SU-DHL-6 (cell line): ENCODE data around the gene PGAM2.

Experiments used
- H2AFZ ChIP-seq: fragments of 200-600 bp; sonication (generic); 2 replicates; pipeline ENCODE4 v1.6.1; 2014; ENCODE audit warnings: low read depth, mild to moderate bottlenecking, moderate library complexity, mixed read lengths, antibody characterized with exemption, low read length; ENCODE audit not compliant: severe bottlenecking
- H3F3A ChIP-seq: fragments of 200-600 bp; shearing (Covaris generic); 2 replicates; pipeline ENCODE4 v1.6.0; 2016; ENCODE audit warnings: antibody characterized with exemption, mild to moderate bottlenecking; ENCODE audit not compliant: insufficient read depth
- H3K27ac ChIP-seq: fragments of 200-600 bp; sonication (generic); 2 replicates; pipeline ENCODE4 v1.5.1; 2016; ENCODE audit warnings: low read depth, mild to moderate bottlenecking, low read length, moderate library complexity, mixed read lengths
- H3K27me3 ChIP-seq: fragments of 200-600 bp; sonication (generic), shearing (Covaris generic); 2 replicates; pipeline ENCODE4 v1.6.0; 2014; ENCODE audit warnings: mild to moderate bottlenecking, low read length
- H3K36me3 ChIP-seq: fragments of 200-600 bp; sonication (generic); 2 replicates; pipeline ENCODE4 v1.6.1; 2014; ENCODE audit warnings: mild to moderate bottlenecking, low read length, mixed read lengths
- H3K4me2 ChIP-seq: fragments of 300-600, 200-600 bp; shearing (Covaris generic), sonication (generic); 2 replicates; pipeline ENCODE4 v1.6.0; 2014; ENCODE audit warnings: low read length, low read depth, mild to moderate bottlenecking; ENCODE audit not compliant: poor library complexity, severe bottlenecking
- H3K4me3 ChIP-seq: fragments of 200-600 bp; sonication (generic); 2 replicates; pipeline ENCODE4 v1.5.1; 2014; ENCODE audit warnings: antibody characterized with exemption, low read length, mild to moderate bottlenecking, mixed read lengths; ENCODE audit not compliant: insufficient read depth, poor library complexity, severe bottlenecking
- H3K79me2 ChIP-seq: fragments of 200-600 bp; sonication (generic); 2 replicates; pipeline ENCODE4 v1.6.1; 2014; ENCODE audit warnings: mild to moderate bottlenecking, low read length, moderate library complexity; ENCODE audit not compliant: insufficient read depth
- H3K9ac ChIP-seq: fragments of 200-600 bp; sonication (generic); 2 replicates; pipeline ENCODE4 v1.7.0; 2014; ENCODE audit warnings: mild to moderate bottlenecking, low read length
- H3K9me2 ChIP-seq: fragments of 200-600 bp; sonication (generic); replicated peaks from 2 replicates; pipeline ENCODE4 v1.6.1; 2014; ENCODE audit warnings: low read length; ENCODE audit not compliant: insufficient read depth
- H3K9me3 ChIP-seq: fragments of 200-600 bp; sonication (generic); 2 replicates; pipeline ENCODE4 v1.6.1; 2014; ENCODE audit warnings: low read length, mixed read lengths; ENCODE audit not compliant: insufficient read depth
- H4K20me1 ChIP-seq: fragments of 200-600 bp; sonication (generic); 2 replicates; pipeline ENCODE4 v1.6.1; 2014; ENCODE audit warnings: low read depth, mild to moderate bottlenecking, antibody characterized with exemption, low read length, moderate library complexity, mixed read lengths
- EZH2phosphoT487 ChIP-seq: fragments of 200-600 bp; sonication (generic), shearing (Covaris generic); conservative IDR thresholded peaks from 2 replicates; pipeline ENCODE4 v1.6.1; 2018; ENCODE audit warnings: mild to moderate bottlenecking, antibody characterized with exemption, low read length, moderate library complexity, mixed read lengths
- TF ChIP-seq, protein P1 (sequence below): fragments of 200-600 bp; sonication (generic); IDR thresholded peaks from one replicate; pipeline ENCODE4 v1.5.1; 2017; ENCODE audit warnings: antibody characterized with exemption, mild to moderate bottlenecking, low read length, moderate library complexity; ENCODE audit not compliant: insufficient read depth, poor library complexity, severe bottlenecking

The PGAM2 gene

DNA sequence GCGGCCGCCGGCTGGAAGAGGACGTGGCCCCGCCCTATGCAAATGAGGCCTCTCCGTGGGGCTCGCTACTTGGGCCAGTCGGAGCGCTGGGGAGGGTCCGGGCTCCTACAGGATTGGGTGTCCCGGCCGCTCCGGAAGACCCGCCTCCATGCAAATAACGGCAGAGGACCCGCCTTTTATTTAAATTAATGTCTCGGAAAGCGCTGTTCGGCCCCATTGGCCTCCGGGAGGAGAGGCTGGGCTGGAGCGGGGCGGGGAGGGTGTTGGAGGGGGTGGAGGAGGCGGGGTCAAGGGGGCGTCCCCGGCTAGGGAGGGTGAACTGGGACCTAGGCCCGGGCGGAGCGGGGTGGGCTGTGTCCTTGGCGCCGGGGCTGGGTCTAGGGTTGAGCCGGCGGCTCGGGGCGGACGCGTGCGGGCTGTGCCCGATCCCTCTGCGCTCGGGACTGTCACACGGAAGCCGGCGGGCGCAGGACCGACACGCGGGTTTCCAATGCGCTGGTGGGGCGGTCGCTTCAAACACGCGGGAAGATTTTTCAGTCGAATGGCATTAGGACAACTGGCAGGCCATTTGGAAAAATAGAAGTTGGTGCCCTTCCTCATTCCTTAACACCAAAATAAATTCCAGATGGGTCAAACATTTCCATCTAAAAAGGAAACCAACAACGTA, 17.3 kb upstream of the PGAM2 start:
- TF ChIP-seq, protein P1, sequence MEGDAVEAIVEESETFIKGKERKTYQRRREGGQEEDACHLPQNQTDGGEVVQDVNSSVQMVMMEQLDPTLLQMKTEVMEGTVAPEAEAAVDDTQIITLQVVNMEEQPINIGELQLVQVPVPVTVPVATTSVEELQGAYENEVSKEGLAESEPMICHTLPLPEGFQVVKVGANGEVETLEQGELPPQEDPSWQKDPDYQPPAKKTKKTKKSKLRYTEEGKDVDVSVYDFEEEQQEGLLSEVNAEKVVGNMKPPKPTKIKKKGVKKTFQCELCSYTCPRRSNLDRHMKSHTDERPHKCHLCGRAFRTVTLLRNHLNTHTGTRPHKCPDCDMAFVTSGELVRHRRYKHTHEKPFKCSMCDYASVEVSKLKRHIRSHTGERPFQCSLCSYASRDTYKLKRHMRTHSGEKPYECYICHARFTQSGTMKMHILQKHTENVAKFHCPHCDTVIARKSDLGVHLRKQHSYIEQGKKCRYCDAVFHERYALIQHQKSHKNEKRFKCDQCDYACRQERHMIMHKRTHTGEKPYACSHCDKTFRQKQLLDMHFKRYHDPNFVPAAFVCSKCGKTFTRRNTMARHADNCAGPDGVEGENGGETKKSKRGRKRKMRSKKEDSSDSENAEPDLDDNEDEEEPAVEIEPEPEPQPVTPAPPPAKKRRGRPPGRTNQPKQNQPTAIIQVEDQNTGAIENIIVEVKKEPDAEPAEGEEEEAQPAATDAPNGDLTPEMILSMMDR, result no peak
- TF ChIP-seq EZH2phosphoT487, result no peak
- Histone ChIP-seq H3K79me2 (peaks cover 9% of the 10 kb centered on the region; the same call in 1 of the 2 replicates), H3K36me3 (no peaks in the 10 kb centered on the region), H3K4me2 (peak overlapping the region; percentile 86), H3K27ac (peak overlapping the region; percentile 18; the same call in 1 of the 2 replicates), H3K4me3 (peak overlapping the region; percentile 67), H4K20me1 (no peaks in the 10 kb centered on the region), H3K27me3 (no peaks in the 10 kb centered on the region), H3K9ac (peak overlapping the region; percentile 71), H3F3A (peaks cover 14% of the 10 kb centered on the region), H2AFZ (peak overlapping the region; percentile 93), H3K9me2 (no peaks in the 10 kb centered on the region), H3K9me3 (no peaks in the 10 kb centered on the region)

- Histone ChIP-seq H3F3A (peaks cover 14% of the 10 kb centered on the region), H3K9me3 (no peaks in the 10 kb centered on the region), H3K27me3 (no peaks in the 10 kb centered on the region), H2AFZ (no peak overlapping the region), H3K9me2 (no peaks in the 10 kb centered on the region), H3K36me3 (no peaks in the 10 kb centered on the region), H3K9ac (peak overlapping the region; percentile 87), H3K4me2 (peak overlapping the region; percentile 60), H3K4me3 (peak overlapping the region; percentile 81), H4K20me1 (no peaks in the 10 kb centered on the region), H3K79me2 (peaks cover 9% of the 10 kb centered on the region; the same call in 1 of the 2 replicates), H3K27ac (peak overlapping the region; percentile 85)
- TF ChIP-seq, protein P1, result no peak
- no peak for TF ChIP-seq EZH2phosphoT487
Observed at GRCh38 chr7:44081266-44081748, 15.9 kb upstream of the PGAM2 start.

GRCh38 chr7:44080686-44081265, 15.4 kb upstream of the PGAM2 start:
- no peaks in the 10 kb centered on the region for H3K9me2 ChIP-seq
- H3K36me3 ChIP-seq, result no peaks in the 10 kb centered on the region
- H3K79me2 ChIP-seq, result peaks cover 9% of the 10 kb centered on the region; the same call in 1 of the 2 replicates
- peak overlapping the region; percentile 87 for H3K9ac ChIP-seq
- H3K4me3 ChIP-seq, result peak overlapping the region; percentile 81
- H3F3A ChIP-seq, result peaks cover 14% of the 10 kb centered on the region
- H3K9me3 ChIP-seq, result no peaks in the 10 kb centered on the region
- TF ChIP-seq, protein P1, result no peak
- no peak for TF ChIP-seq EZH2phosphoT487
- H3K27me3 ChIP-seq, result no peaks in the 10 kb centered on the region
- peak overlapping the region; percentile 60 for H3K4me2 ChIP-seq
- peak overlapping the region; percentile 85 for H3K27ac ChIP-seq
- H4K20me1 ChIP-seq, result no peaks in the 10 kb centered on the region
- H2AFZ ChIP-seq, result no peak overlapping the region
